MM.1S (cell line): ENCODE measurements around the gene PRG3.

Source experiments
- DNase-seq: peaks from one replicate; pipeline ENCODE4 v3.0.0-alpha.2; 2015
- H2AFZ ChIP-seq: fragments of 300-600 bp; sonication (generic); 2 replicates; pipeline ENCODE4 v1.6.0; 2016; ENCODE audit warnings: antibody characterized with exemption, low read length
- H3F3A ChIP-seq: fragments of 300-600 bp; sonication (generic); 2 replicates; pipeline ENCODE4 v1.6.1; 2016; ENCODE audit warnings: mild to moderate bottlenecking, antibody characterized with exemption, low read length, moderate library complexity, mixed read lengths; ENCODE audit not compliant: insufficient read depth
- H3K27ac ChIP-seq: fragments of 300-600 bp; sonication (generic); 2 replicates; pipeline ENCODE4 v1.5.1; 2016; ENCODE audit warnings: mild to moderate bottlenecking, low read length
- H3K27me3 ChIP-seq: fragments of 300-600 bp; sonication (generic); replicated peaks from 2 replicates; pipeline ENCODE4 v1.6.0; 2016; ENCODE audit warnings: low read length; ENCODE audit not compliant: insufficient read depth
- H3K36me3 ChIP-seq: fragments of 300-600 bp; sonication (generic); replicated peaks from 2 replicates; pipeline ENCODE4 v1.6.1; 2016; ENCODE audit warnings: mild to moderate bottlenecking, low read length, mixed read lengths; ENCODE audit not compliant: insufficient read depth
- H3K4me1 ChIP-seq: fragments of 300-600 bp; sonication (generic); 2 replicates; pipeline ENCODE4 v1.6.1; 2016; ENCODE audit warnings: low read length, mixed read lengths
- H3K4me2 ChIP-seq: fragments of 300-600 bp; sonication (generic); 2 replicates; pipeline ENCODE4 v1.6.0; 2016; ENCODE audit warnings: low read depth, low read length
- H3K4me3 ChIP-seq: fragments of 300-600 bp; sonication (generic); 2 replicates; pipeline ENCODE4 v1.5.1; 2016; ENCODE audit warnings: low read length, mixed read lengths
- H3K79me2 ChIP-seq: fragments of 300-600 bp; sonication (generic); 2 replicates; pipeline ENCODE4 v1.6.1; 2016; ENCODE audit warnings: mixed run types, low read length, mixed read lengths
- H3K9ac ChIP-seq: fragments of 300-600 bp; sonication (generic); 2 replicates; pipeline ENCODE4 v1.6.1; 2016; ENCODE audit warnings: low read length, mixed read lengths
- H3K9me2 ChIP-seq: fragments of 300-600 bp; sonication (generic); replicated peaks from 2 replicates; pipeline ENCODE4 v1.6.1; 2016; ENCODE audit warnings: mild to moderate bottlenecking, low read length, mixed read lengths; ENCODE audit not compliant: insufficient read depth
- H3K9me3 ChIP-seq: fragments of 300-600 bp; sonication (generic); replicated peaks from 2 replicates; pipeline ENCODE4 v1.6.1; 2016; ENCODE audit warnings: mild to moderate bottlenecking, low read length, mixed read lengths; ENCODE audit not compliant: insufficient read depth
- H4K20me1 ChIP-seq: fragments of 300-600 bp; sonication (generic); 2 replicates; pipeline ENCODE4 v1.6.1; 2016; ENCODE audit warnings: mild to moderate bottlenecking, low read length, moderate library complexity, mixed read lengths; ENCODE audit not compliant: insufficient read depth
- EZH2 ChIP-seq: fragments of 300-600 bp; sonication (generic); optimal IDR thresholded peaks from 2 replicates; pipeline ENCODE3; 2017; ENCODE audit warnings: low read depth, mild to moderate bottlenecking, antibody characterized with exemption, low read length, mixed read lengths
- EZH2phosphoT487 ChIP-seq: fragments of 300-600 bp; sonication (generic); IDR thresholded peaks from 2 replicates; pipeline ENCODE4 v1.6.1; 2018; ENCODE audit warnings: antibody characterized with exemption, low read length
- TF ChIP-seq, protein P1 (sequence below): fragments of 300-600 bp; sonication (generic); IDR thresholded peaks from 2 replicates; pipeline ENCODE4 v1.5.1; 2016; ENCODE audit warnings: antibody characterized with exemption, low read length, mixed read lengths

PRG3 gene

GRCh38 chr11:57348636-57349313 lies 32.2 kb downstream of the PRG3 start:
- H3F3A ChIP-seq: no peaks in the 10 kb centered on the region
- no peaks in the 10 kb centered on the region for H4K20me1 ChIP-seq
- H3K4me2 ChIP-seq: no peak overlapping the region
- H2AFZ ChIP-seq: no peak overlapping the region
- H3K9me2 ChIP-seq: no peaks in the 10 kb centered on the region
- H3K4me1 ChIP-seq: no peaks in the 10 kb centered on the region
- H3K9ac ChIP-seq: no peak overlapping the region
- no peaks in the 10 kb centered on the region for H3K36me3 ChIP-seq
- TF ChIP-seq EZH2: no peak
- TF ChIP-seq, protein P1, sequence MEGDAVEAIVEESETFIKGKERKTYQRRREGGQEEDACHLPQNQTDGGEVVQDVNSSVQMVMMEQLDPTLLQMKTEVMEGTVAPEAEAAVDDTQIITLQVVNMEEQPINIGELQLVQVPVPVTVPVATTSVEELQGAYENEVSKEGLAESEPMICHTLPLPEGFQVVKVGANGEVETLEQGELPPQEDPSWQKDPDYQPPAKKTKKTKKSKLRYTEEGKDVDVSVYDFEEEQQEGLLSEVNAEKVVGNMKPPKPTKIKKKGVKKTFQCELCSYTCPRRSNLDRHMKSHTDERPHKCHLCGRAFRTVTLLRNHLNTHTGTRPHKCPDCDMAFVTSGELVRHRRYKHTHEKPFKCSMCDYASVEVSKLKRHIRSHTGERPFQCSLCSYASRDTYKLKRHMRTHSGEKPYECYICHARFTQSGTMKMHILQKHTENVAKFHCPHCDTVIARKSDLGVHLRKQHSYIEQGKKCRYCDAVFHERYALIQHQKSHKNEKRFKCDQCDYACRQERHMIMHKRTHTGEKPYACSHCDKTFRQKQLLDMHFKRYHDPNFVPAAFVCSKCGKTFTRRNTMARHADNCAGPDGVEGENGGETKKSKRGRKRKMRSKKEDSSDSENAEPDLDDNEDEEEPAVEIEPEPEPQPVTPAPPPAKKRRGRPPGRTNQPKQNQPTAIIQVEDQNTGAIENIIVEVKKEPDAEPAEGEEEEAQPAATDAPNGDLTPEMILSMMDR: no peak
- TF ChIP-seq EZH2phosphoT487: no peak
- no peak overlapping the region for H3K4me3 ChIP-seq
- no peaks in the 10 kb centered on the region for H3K79me2 ChIP-seq
- H3K27ac ChIP-seq: no peak overlapping the region
- no peaks in the 10 kb centered on the region for H3K9me3 ChIP-seq
- H3K27me3 ChIP-seq: 0 out of 2 replicates have a peak, but pooled peaks cover 5% of the 10 kb centered on the region
- DNase-seq: no peak

GRCh38 chr11:57348052-57348451 lies 32.9 kb downstream of the PRG3 start:
- TF ChIP-seq, protein P1: no peak

DNA sequence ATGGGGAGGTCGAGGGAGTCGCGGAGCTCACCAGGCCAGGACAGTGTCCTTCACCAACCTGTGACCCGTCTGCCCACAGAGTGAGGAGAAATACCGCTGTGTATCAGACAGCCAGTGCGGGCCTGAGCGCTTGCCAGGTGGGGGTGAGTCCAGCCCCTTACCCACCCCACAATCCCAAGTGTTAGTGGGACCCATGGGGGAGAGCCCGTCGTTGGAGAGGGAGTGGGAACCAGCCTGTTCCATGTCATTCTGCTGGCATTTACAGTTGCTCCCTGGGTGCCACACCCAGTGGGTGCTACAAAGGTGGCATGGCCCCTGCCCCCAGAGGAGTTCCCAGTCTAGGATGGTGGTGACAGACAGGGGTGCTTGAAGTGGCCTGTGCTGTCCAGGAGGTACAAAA lies 33.6 kb downstream of the PRG3 start:
- H3K9ac ChIP-seq: no peak overlapping the region
- H3K9me3 ChIP-seq: no peaks in the 10 kb centered on the region
- TF ChIP-seq, protein P1: no peak
- no peak for TF ChIP-seq EZH2phosphoT487
- H3K27ac ChIP-seq: no peak overlapping the region
- H4K20me1 ChIP-seq: no peaks in the 10 kb centered on the region
- no peaks in the 10 kb centered on the region for H3F3A ChIP-seq
- no peak overlapping the region for H2AFZ ChIP-seq
- no peaks in the 10 kb centered on the region for H3K36me3 ChIP-seq
- H3K4me1 ChIP-seq: no peaks in the 10 kb centered on the region
- no peaks in the 10 kb centered on the region for H3K79me2 ChIP-seq
- H3K9me2 ChIP-seq: no peaks in the 10 kb centered on the region
- H3K4me2 ChIP-seq: no peak overlapping the region
- DNase-seq: no peak
- 0 out of 2 replicates have a peak, but pooled peaks cover 5% of the 10 kb centered on the region for H3K27me3 ChIP-seq
- H3K4me3 ChIP-seq: no peak overlapping the region

More at GRCh38 chr11:57348052-57348451, 32.9 kb downstream of the PRG3 start:
- Histone ChIP-seq H3K27me3 (0 out of 2 replicates have a peak, but pooled peaks cover 5% of the 10 kb centered on the region), H3K4me3 (no peak overlapping the region), H3K4me2 (no peak overlapping the region), H3F3A (no peaks in the 10 kb centered on the region), H3K36me3 (no peaks in the 10 kb centered on the region), H3K9me2 (no peaks in the 10 kb centered on the region), H3K4me1 (no peaks in the 10 kb centered on the region), H3K79me2 (no peaks in the 10 kb centered on the region), H3K9me3 (no peaks in the 10 kb centered on the region), H3K27ac (no peak overlapping the region), H4K20me1 (no peaks in the 10 kb centered on the region), H3K9ac (no peak overlapping the region), H2AFZ (no peak overlapping the region)
- DNase-seq: no peak
